ENCODE measurements around the gene THEMIS.
A peak's percentile ranks its signal among the peaks of the same experiment; 100 is the strongest.

Gene THEMIS

GRCh38 chr6:127858727-127859391 is 42.0 kb downstream of the THEMIS start:
- DNase-seq (ENCODE audit: low read depth): no peak

- no peak for DNase-seq (ENCODE audit: low read depth)
Measured at GRCh38 chr6:127857051-127857637, 43.7 kb downstream of the THEMIS start.

DNA sequence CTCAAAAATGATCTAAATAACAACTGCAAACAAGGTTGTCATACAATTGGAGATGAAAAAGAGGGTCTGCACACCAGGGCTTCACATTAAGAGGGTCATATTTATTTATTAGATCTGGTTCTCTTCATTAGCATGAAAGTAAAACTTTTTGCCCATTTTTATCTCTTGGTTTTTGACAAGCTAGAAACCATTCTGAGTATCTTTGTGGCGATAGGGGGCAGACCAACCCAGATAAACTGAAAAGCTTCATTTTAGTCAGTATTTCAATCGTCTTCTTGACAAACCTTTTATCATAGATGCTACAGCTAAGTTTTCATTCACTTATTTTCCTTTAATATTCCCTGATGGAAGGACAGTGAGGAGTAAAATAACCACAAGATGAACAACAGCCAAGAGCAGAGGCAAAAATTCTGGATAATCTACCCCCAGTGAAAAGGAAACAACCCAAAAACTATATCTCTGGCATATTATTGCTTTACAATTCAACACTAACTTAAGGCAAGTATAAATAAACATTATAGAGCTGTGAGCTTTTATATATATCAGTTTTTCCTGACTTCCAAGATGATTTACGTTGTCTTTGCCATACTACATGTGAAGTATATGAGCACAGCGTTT is 45.2 kb downstream of the THEMIS start:
- DNase-seq (ENCODE audit: low read depth): no peak

DNA sequence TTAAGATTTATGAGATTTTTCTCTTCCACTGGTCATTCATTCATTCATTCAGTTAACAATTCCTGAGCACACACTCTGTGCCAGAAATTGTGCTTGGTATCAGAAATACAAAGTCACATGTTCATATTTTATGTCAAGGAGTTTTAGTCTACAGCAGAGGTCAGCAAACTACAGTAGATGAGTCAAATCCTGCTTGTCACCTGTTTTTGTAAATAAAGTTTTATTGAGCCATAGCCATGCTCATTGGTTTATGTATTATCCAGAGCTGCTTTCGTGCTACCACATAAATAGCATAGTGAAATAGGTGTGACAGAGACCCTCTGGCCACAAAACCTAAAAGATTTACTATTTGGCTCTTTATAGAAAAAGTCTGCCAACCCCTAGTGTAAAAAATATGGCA is 46.8 kb downstream of the THEMIS start:
- no peak for DNase-seq (ENCODE audit: low read depth)

DNA sequence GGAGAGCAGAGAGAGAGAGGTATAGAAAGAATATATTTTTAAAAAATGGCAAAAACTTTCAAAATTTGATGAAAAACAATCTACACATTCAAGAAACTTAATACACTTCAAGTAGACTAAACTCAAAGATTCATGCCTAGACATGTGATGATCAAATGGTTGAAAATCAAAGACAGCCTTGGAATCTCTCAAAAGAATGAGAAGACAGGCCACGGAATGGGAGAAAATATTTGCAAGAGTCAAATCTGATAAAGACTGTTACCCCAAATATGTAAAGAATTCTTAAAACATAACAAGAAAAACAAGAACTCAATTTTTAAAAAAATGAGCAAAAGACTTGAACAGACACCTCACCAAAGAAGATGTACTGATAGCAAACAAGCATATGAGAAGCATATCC is 49.7 kb downstream of the THEMIS start:
- DNase-seq (ENCODE audit: low read depth): peak; percentile 47

DNA sequence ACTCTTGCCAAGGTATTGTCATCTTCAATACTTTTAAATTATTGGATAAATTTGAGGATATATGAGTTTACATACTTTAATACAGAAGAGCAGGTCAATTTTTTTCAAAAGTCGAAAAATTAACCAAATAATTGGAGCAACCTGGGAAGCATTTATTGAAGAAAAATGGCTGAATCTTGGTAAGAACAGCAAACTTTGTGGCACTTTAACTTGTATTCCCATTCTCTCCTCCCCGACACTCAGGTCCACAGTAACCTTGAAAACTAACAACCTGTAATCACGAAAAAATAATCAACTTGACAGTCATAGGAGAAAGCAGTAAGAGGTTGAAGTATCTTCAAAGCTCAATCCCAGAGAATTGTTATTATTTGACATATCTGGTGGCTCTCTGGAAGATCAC is 55.6 kb downstream of the THEMIS start:
- no peak for DNase-seq (ENCODE audit: low read depth)

GRCh38 chr6:127844529-127844928 is 56.3 kb downstream of the THEMIS start:
- DNase-seq (ENCODE audit: low read depth): no peak

DNA sequence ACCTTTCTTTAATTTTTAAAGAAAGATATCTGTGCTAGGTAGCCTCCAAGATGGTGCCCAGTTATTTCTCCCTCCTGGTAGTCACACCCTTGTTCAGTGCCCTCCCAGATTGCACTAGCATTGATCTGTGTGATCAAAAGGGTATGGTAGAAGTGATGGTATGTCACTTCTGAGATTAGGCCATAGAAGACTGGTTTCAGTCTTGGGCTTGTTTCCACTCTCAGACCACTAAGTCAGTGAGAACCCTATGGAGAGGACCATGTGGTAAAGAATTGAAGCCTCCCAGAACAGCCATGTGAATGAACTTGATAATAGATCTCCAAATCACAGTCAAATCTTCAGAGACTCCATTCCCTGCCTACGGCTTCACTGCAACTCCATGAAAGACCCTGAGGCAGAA is 57.3 kb downstream of the THEMIS start:
- DNase-seq (ENCODE audit: low read depth): no peak

DNA sequence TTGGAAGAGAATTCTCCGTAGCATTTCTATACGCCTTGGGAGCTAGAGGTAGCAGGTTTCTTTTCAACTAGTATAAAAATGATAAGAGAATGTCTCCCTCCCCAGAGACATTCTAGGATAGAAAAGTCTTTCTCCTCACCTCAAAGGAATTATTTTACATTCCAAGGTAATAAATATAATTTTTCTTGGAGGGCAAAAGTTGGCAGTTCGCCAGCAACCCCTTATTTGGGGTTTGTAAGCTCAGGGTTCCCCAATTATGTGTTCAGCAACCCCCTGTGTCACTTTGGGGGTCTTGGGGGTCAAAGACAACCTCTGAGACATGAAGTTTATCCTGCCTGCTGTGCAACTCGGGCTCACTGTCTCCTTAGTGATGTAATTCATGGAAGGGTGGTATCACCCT is 58.3 kb downstream of the THEMIS start:
- no peak for DNase-seq (ENCODE audit: low read depth)

- DNase-seq (ENCODE audit: low read depth): no peak
Measured at GRCh38 chr6:127841811-127842210, 59.0 kb downstream of the THEMIS start.

- no peak for DNase-seq (ENCODE audit: low read depth)
Measured at GRCh38 chr6:127834136-127834535, 66.7 kb downstream of the THEMIS start.

GRCh38 chr6:127833336-127833735 is 67.5 kb downstream of the THEMIS start:
- DNase-seq (ENCODE audit: low read depth): no peak

GRCh38 chr6:127832381-127832780 is 68.5 kb downstream of the THEMIS start:
- peak; percentile 11 for DNase-seq (ENCODE audit: low read depth)

- DNase-seq (ENCODE audit: low read depth): no peak
Measured at GRCh38 chr6:127824061-127824460, 76.8 kb downstream of the THEMIS start.

DNA sequence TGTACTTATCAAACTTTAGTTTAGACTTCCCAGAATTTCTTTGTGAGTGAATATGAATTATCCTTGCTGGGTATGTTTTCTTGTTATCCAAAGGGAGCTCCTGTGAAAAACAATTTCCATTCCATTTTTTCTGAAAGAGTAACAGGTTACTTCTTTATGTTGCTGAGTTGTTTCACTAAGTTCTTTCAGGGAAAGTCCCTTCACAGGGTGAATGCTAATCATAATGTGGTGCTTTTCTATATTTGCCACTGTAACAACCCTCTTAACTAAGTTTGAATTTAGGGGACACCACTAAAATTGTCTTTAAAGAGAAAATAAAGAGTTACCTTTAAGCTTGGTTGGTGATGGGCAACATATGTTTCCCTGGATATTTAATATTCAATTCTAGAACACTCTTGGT is 79.4 kb downstream of the THEMIS start:
- no peak for DNase-seq (ENCODE audit: low read depth)

GRCh38 chr6:127818149-127818548 is 82.7 kb downstream of the THEMIS start:
- DNase-seq (ENCODE audit: low read depth): no peak

GRCh38 chr6:127816643-127817042 is 84.2 kb downstream of the THEMIS start:
- no peak for DNase-seq (ENCODE audit: low read depth)

GRCh38 chr6:127813699-127814027 is 87.2 kb downstream of the THEMIS start:
- no peak for DNase-seq (ENCODE audit: low read depth)

DNA sequence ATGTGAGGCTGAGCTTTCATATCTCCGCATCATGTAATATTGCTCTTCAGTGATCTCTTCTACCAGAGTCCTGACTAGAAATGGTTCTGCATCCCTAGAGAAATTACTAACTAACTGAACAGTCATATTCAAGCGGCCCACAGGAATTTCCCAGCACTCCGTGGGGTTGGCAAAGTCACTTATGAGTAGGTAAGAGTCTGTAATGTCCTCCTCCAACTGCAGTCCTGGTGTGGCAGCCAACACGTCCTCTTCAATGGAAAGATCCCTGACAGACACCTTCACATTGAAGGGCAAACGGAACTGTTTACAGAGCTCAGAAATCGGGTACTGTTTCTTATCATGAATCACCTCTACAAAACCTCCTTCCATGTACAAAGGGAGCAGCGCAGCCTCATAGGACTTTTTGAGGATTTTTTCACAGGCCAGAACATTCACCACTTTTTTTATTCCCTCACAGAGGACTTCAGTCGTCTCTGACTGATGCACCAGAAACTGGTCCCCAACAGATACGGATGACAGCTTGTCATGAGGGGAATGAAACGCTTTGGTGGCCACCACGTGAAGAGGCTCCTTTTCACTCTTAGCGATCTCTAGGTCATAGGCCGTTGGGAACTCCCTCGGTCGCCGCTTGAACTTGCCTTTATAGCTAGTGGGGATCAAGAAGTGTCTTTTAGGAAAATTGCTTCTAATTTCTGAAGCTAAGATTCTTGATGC is 87.7 kb downstream of the THEMIS start:
- DNase-seq (ENCODE audit: low read depth): no peak

GRCh38 chr6:127811900-127812570 is 88.8 kb downstream of the THEMIS start:
- DNase-seq (ENCODE audit: low read depth): no peak

GRCh38 chr6:127807806-127808517 is 92.9 kb downstream of the THEMIS start:
- DNase-seq (ENCODE audit: low read depth): no peak

- no peak for DNase-seq (ENCODE audit: low read depth)
Measured at GRCh38 chr6:127796713-127797112, 104.1 kb downstream of the THEMIS start.
